GM21717 (cell line): Measurements from ENCODE around the gene FAM193A.

ENCODE experiments used
- ATAC-seq: cut with Tn5 transposase; IDR thresholded peaks from one replicate; pipeline ENCODE4 v1.9.1; 2021; ENCODE audit warnings: mild to moderate bottlenecking, moderate library complexity; ENCODE audit not compliant: unreplicated experiment

The FAM193A gene

GRCh38 chr4:2688697-2689096 is 152.2 kb downstream of the FAM193A start:
- ATAC-seq: no peak

- no peak for ATAC-seq
Measured at GRCh38 chr4:2689114-2689513, 152.7 kb downstream of the FAM193A start.

GRCh38 chr4:2689825-2690700 is 153.6 kb downstream of the FAM193A start:
- peak; percentile 57 for ATAC-seq

- ATAC-seq: no peak
Measured at GRCh38 chr4:2691313-2691712, 154.9 kb downstream of the FAM193A start.

- ATAC-seq: no peak
Measured at GRCh38 chr4:2691952-2692435, 155.5 kb downstream of the FAM193A start.

GRCh38 chr4:2694691-2695090 is 158.2 kb downstream of the FAM193A start:
- no peak for ATAC-seq

GRCh38 chr4:2695346-2696060 is 159.1 kb downstream of the FAM193A start:
- no peak for ATAC-seq

GRCh38 chr4:2696423-2696822 is 160.0 kb downstream of the FAM193A start:
- ATAC-seq: peak; percentile 79

GRCh38 chr4:2697995-2698414 is 161.6 kb downstream of the FAM193A start:
- no peak for ATAC-seq

- no peak for ATAC-seq
Measured at GRCh38 chr4:2698504-2698903, 162.1 kb downstream of the FAM193A start.

- ATAC-seq: no peak
Measured at GRCh38 chr4:2698951-2699505, 162.6 kb downstream of the FAM193A start.

GRCh38 chr4:2699534-2699933 is 163.1 kb downstream of the FAM193A start:
- no peak for ATAC-seq

- ATAC-seq: no peak
Measured at GRCh38 chr4:2700031-2700430, 163.6 kb downstream of the FAM193A start.

- ATAC-seq: no peak
Measured at GRCh38 chr4:2702361-2702760, 165.9 kb downstream of the FAM193A start.

GRCh38 chr4:2702770-2703169 is 166.3 kb downstream of the FAM193A start:
- no peak for ATAC-seq

GRCh38 chr4:2712261-2712842 is 175.9 kb downstream of the FAM193A start:
- ATAC-seq: no peak

- no peak for ATAC-seq
Measured at GRCh38 chr4:2713337-2713736, 176.9 kb downstream of the FAM193A start.

- ATAC-seq: no peak
Measured at GRCh38 chr4:2714061-2714770, 177.8 kb downstream of the FAM193A start.

GRCh38 chr4:2714918-2715317 is 178.5 kb downstream of the FAM193A start:
- ATAC-seq: no peak

GRCh38 chr4:2715426-2715825 is 179.0 kb downstream of the FAM193A start:
- no peak for ATAC-seq

- ATAC-seq: no peak
Measured at GRCh38 chr4:2716236-2716635, 179.8 kb downstream of the FAM193A start.
